Ovary (tissue), 9 donors: Measurements from ENCODE around the gene HNRNPC. TPM values are rescaled to one million over a fixed set of nuclear protein-coding genes. Genes with fewer than 3 reads are reported as not detected.
A peak's percentile ranks its signal among the peaks of the same experiment; 100 is the strongest.

Experiments used
- DNase-seq, 5 donors: peaks; one replicate each; pipeline ENCODE4 v3.0.0-alpha.2; 2019 to 2020
- H3K27ac ChIP-seq, 2 donors: fragments of 200-600 bp; one replicate each; pipeline versions ENCODE4 v1.5.1 to v1.8.0; 2019 to 2022
- H3K27me3 ChIP-seq: fragments of 200-600 bp; one replicate; pipeline ENCODE4 v1.8.0; 2022
- H3K36me3 ChIP-seq: fragments of 200-600 bp; sonication (generic); one replicate; pipeline ENCODE4 v1.5.1; 2019
- H3K4me1 ChIP-seq: one replicate; pipeline ENCODE4 v1.8.1; 2013; ENCODE audit warnings: mild to moderate bottlenecking, moderate library complexity; ENCODE audit not compliant: insufficient read depth
- H3K4me3 ChIP-seq: fragments of 200-600 bp; sonication (generic); one replicate; pipeline ENCODE4 v1.5.1; 2017
- H3K9me3 ChIP-seq, 2 donors: fragments of 200-600 bp in 1 of 2; sonication (generic) in 1 of 2; one replicate each; pipeline versions ENCODE4 v1.5.1 to v1.8.1; 2013 to 2019; ENCODE audit warnings: mild to moderate bottlenecking in 1 of 2, moderate library complexity in 1 of 2
- CTCF ChIP-seq, 3 donors: fragments of 450-650 bp in 2 of 3; fragments of 200-600 bp in 1 of 3; IDR thresholded peaks; one replicate each; pipeline versions ENCODE4 v1.5.1 to v1.8.0; 2016 to 2022; ENCODE audit warnings: antibody characterized with exemption in 3 of 3, mild to moderate bottlenecking in 1 of 3
- EP300 ChIP-seq: sonication (generic); formaldehyde crosslinking; IDR thresholded peaks from one replicate; pipeline ENCODE4 v1.6.1; 2017; ENCODE audit warnings: antibody characterized with exemption
- POLR2A ChIP-seq: fragments of 450-650 bp; IDR thresholded peaks from one replicate; pipeline ENCODE4 v1.6.1; 2017; ENCODE audit warnings: antibody characterized with exemption, mild to moderate bottlenecking, moderate library complexity
- WGBS, 3 donors: extraction: QIAGEN DNeasy Blood & Tissue Kit in 1 of 3; methylation state at CpG; one replicate each; pipeline versions ENCODE4 v1.1.5 to v1.1.7; 2013 to 2017; 5-methylcytosine and 5-hydroxymethylcytosine counted together
- intact Hi-C, 4 donors: fragments of 100-400 bp; cut with DNase I; formaldehyde crosslinking; loops; one replicate each; pipeline versions ENCODE4 v1.11.0 to v1.15.1; 2022 to 2023
- polyA plus RNA-seq, 2 donors: library from polyadenylated mRNA; stranded (reverse); fragments of 200-250 nt in 1 of 2; fragments of 350-450 nt in 1 of 2; fragmentation: Illumina TruSeq in 1 of 2; extraction: RNeasy Lipid Tissue Mini Kit (QIAGEN cat#74804) in 1 of 2; gene quantifications; one replicate each; pipeline ENCODE4 v1.2.3, GENCODE V29; 2013 to 2014
- total RNA-seq, 7 donors: library from RNA; depleted of rRNA in 2 of 7; stranded (reverse); fragments of >200 nt in 2 of 7; fragmentation: NEBNext Ultra II Directional in 3 of 7; extraction: Animal tissue kit (Norgen Biotek cat#: 25700) in 3 of 7; gene quantifications; one replicate each; pipeline versions ENCODE4 v1.1.0 to v1.2.4, GENCODE V29; 2016 to 2023
- donor health status: DM: no; HTN: no; CAD: no; lungs with moderate emphysema.
- donor health status: DM: no; HTN: no; CAD: no.
- donor health status: Bipolar disorder and iron deficiency.
- donor health status: DM: yes; HTN: yes; CAD: no.
- donor health status: DM: no; HTN: no; CAD: no.
- donor health status: DM: yes; HTN: yes; CAD: no.

The HNRNPC gene
- total and polyA plus RNA-seq, 9 donors, result 427 to 913 (median 526) TPM

GRCh38 chr14:21309956-21310355 lies 40.7 kb upstream of the HNRNPC start:
- H3K4me1 ChIP-seq, result no peaks in the 10 kb centered on the region
- TF ChIP-seq CTCF (IDR thresholded peaks at IDR 0.05) (no peak), POLR2A (no peak), EP300 (no peak)
- no peaks in the 10 kb centered on the region for H3K9me3 ChIP-seq
- no peak for DNase-seq
- no peaks in the 10 kb centered on the region for H3K36me3 ChIP-seq
- no peaks in the 10 kb centered on the region for H3K27me3 ChIP-seq
- no peak overlapping the region for H3K27ac ChIP-seq
- 80 to 94% (median 93%) methylated on average over 1 to 3 of the region's 3 CpGs for WGBS, 3 donors
- intact Hi-C loops, result no loop called here
- H3K4me3 ChIP-seq, result no peak overlapping the region

- Histone ChIP-seq H3K4me3 (no peak overlapping the region), H3K27ac (no peak overlapping the region), H3K4me1 (no peaks in the 10 kb centered on the region), H3K36me3 (no peaks in the 10 kb centered on the region), H3K9me3 (no peaks in the 10 kb centered on the region), H3K27me3 (no peaks in the 10 kb centered on the region)
- no peak for TF ChIP-seq EP300
- TF ChIP-seq CTCF (IDR thresholded peaks at IDR 0.05), result no peak
- no peak for TF ChIP-seq POLR2A
- 60 to 70% (median 69%) methylated on average over 8 of the region's 8 CpGs for WGBS, 3 donors
- intact Hi-C loops, result no loop called here
- no peak for DNase-seq
Observed at GRCh38 chr14:21309238-21309636, 40.0 kb upstream of the HNRNPC start.

- Histone ChIP-seq H3K36me3 (no peaks in the 10 kb centered on the region), H3K4me1 (no peaks in the 10 kb centered on the region), H3K27me3 (no peaks in the 10 kb centered on the region), H3K27ac (no peak overlapping the region), H3K4me3 (peak overlapping the region; percentile 2), H3K9me3 (no peaks in the 10 kb centered on the region)
- TF ChIP-seq POLR2A (no peak), CTCF (IDR thresholded peaks at IDR 0.05) (no peak), EP300 (no peak)
- peak in 3 of 5 donors; percentile 16 to 41 (median 31) for DNase-seq
- WGBS, 3 donors, result 3 to 6% (median 4%) methylated on average over 16 of the region's 16 CpGs
- intact Hi-C loops, result no loop called here
Observed at GRCh38 chr14:21308479-21309237, 39.4 kb upstream of the HNRNPC start.

GRCh38 chr14:21308132-21308478 lies 38.9 kb upstream of the HNRNPC start:
- TF ChIP-seq CTCF (IDR thresholded peaks at IDR 0.05) (no peak), POLR2A (no peak), EP300 (no peak)
- no peak for DNase-seq
- Histone ChIP-seq H3K27me3 (no peaks in the 10 kb centered on the region), H3K27ac (no peak overlapping the region), H3K4me3 (peak overlapping the region; percentile 2), H3K4me1 (no peaks in the 10 kb centered on the region), H3K36me3 (no peaks in the 10 kb centered on the region), H3K9me3 (no peaks in the 10 kb centered on the region)
- intact Hi-C loops, result no loop called here
